Endodermal cell (in vitro differentiated cells): ENCODE measurements around the gene MOCS1. TPM values are rescaled to one million over a fixed set of nuclear protein-coding genes. Genes with fewer than 3 reads are reported as not detected.

Experiments
- DNase-seq: peaks from one replicate; pipeline ENCODE4 v3.0.0-alpha.2; 2017
- H3K27ac ChIP-seq: 2 replicates; pipeline ENCODE4 v1.5.1; 2013; ENCODE audit warnings: mild to moderate bottlenecking, low read depth, low read length, moderate library complexity
- H3K27me3 ChIP-seq: 2 replicates; pipeline ENCODE4 v1.6.1; 2013; ENCODE audit warnings: mild to moderate bottlenecking, low read length, moderate library complexity; ENCODE audit not compliant: insufficient read depth, control insufficient read depth, poor library complexity, severe bottlenecking
- H3K36me3 ChIP-seq: 2 replicates; pipeline ENCODE4 v1.7.0; 2013; ENCODE audit warnings: mild to moderate bottlenecking, low read length, moderate library complexity; ENCODE audit not compliant: control insufficient read depth, insufficient read depth
- H3K4me1 ChIP-seq: one replicate; pipeline ENCODE4 v1.7.0; 2013; ENCODE audit warnings: low read length; ENCODE audit not compliant: control insufficient read depth, insufficient read depth
- H3K4me3 ChIP-seq: 2 replicates; pipeline ENCODE4 v1.5.1; 2013; ENCODE audit warnings: mild to moderate bottlenecking, low read length, moderate library complexity
- H3K9ac ChIP-seq: 2 replicates; pipeline ENCODE4 v1.6.1; 2013; ENCODE audit warnings: mild to moderate bottlenecking, low read length, moderate library complexity; ENCODE audit not compliant: poor library complexity, severe bottlenecking; ENCODE audit errors: extremely low read depth
- H3K9me3 ChIP-seq: 2 replicates; pipeline ENCODE4 v1.6.1; 2013; ENCODE audit warnings: mild to moderate bottlenecking, low read length, moderate library complexity; ENCODE audit not compliant: control insufficient read depth
- H3K27ac Mint-ChIP-seq: 2 replicates; pipeline ENCODE4 v1.8.0; 2020; ENCODE audit warnings: mixed read lengths
- H3K27me3 Mint-ChIP-seq: 2 replicates; pipeline ENCODE4 v1.8.0; 2021; ENCODE audit warnings: mild to moderate bottlenecking, mixed read lengths; ENCODE audit not compliant: insufficient read depth
- H3K36me3 Mint-ChIP-seq: 2 replicates; pipeline ENCODE4 v1.8.0; 2020; ENCODE audit warnings: low read depth, mixed read lengths
- H3K4me1 Mint-ChIP-seq: 2 replicates; pipeline ENCODE4 v1.8.0; 2020; ENCODE audit warnings: mixed read lengths
- H3K4me3 Mint-ChIP-seq: 2 replicates; pipeline ENCODE4 v1.8.0; 2020; ENCODE audit warnings: mild to moderate bottlenecking, moderate library complexity, mixed read lengths
- H3K9me3 Mint-ChIP-seq: 2 replicates; pipeline ENCODE4 v1.8.0; 2020; ENCODE audit warnings: mild to moderate bottlenecking, mixed read lengths
- CTCF ChIP-seq: fragments of 200-600 bp; sonication (generic); conservative IDR thresholded peaks from 2 replicates; pipeline ENCODE4 v1.5.0; 2021; ENCODE audit warnings: antibody characterized with exemption, mild to moderate bottlenecking
- WGBS, 2 experiments: methylation state at CpG; one replicate each; pipeline versions ENCODE4 v1.1.5 to v1.1.7; 2013; ENCODE audit warnings: missing lambda C conversion rate in 2 of 2, mixed read lengths in 1 of 2; ENCODE audit not compliant: insufficient coverage in 1 of 2, insufficient read length in 1 of 2; 5-methylcytosine and 5-hydroxymethylcytosine counted together
- total RNA-seq, 2 donors: library from RNA; stranded (reverse); fragmentation: NEBNext Ultra II Directional in 1 of 2; extraction: Animal tissue kit (Norgen Biotek cat#: 25700) in 1 of 2; gene quantifications; 2 replicates in 1 of 2; 3 replicates in 1 of 2; pipeline ENCODE4 v1.2.1, GENCODE V29; 2021

MOCS1 gene
- total RNA-seq, 2 donors from 2014 or later: 8.7 to 11.3 TPM

GRCh38 chr6:39931607-39932006 is 2.7 kb downstream of the MOCS1 start:
- H3K4me3 ChIP-seq: no peak overlapping the region
- Mint-ChIP-seq H3K36me3 (peaks cover 7% of the 10 kb centered on the region), H3K9me3 (no peaks in the 10 kb centered on the region), H3K4me1 (peaks cover 18% of the 10 kb centered on the region), H3K4me3 (no peak overlapping the region), H3K27me3 (peaks cover 9% of the 10 kb centered on the region), H3K27ac (no peak overlapping the region)
- H3K4me1 ChIP-seq: no peaks in the 10 kb centered on the region
- no peak for DNase-seq
- H3K27me3 ChIP-seq: peaks cover 17% of the 10 kb centered on the region
- no peak overlapping the region for H3K9ac ChIP-seq
- H3K27ac ChIP-seq: no peak overlapping the region
- TF ChIP-seq CTCF: no peak
- no peaks in the 10 kb centered on the region for H3K36me3 ChIP-seq
- no peaks in the 10 kb centered on the region for H3K9me3 ChIP-seq
- 88 to 100% methylated on average over 1 of the region's 1 CpG for WGBS, 2 experiments

GRCh38 chr6:39930540-39930939 is 3.7 kb downstream of the MOCS1 start:
- DNase-seq: no peak
- H3K27me3 ChIP-seq: peaks cover 8% of the 10 kb centered on the region
- H3K4me3 ChIP-seq: no peak overlapping the region
- peaks cover 18% of the 10 kb centered on the region for H3K4me1 Mint-ChIP-seq
- no peak overlapping the region for H3K4me3 Mint-ChIP-seq
- H3K9ac ChIP-seq: no peak overlapping the region
- peaks cover 9% of the 10 kb centered on the region for H3K27me3 Mint-ChIP-seq
- no peaks in the 10 kb centered on the region for H3K36me3 ChIP-seq
- H3K9me3 Mint-ChIP-seq: peaks cover 4% of the 10 kb centered on the region
- no peak overlapping the region for H3K27ac ChIP-seq
- H3K4me1 ChIP-seq: no peaks in the 10 kb centered on the region
- WGBS, 2 experiments: 94 to 100% methylated on average over 4 of the region's 4 CpGs
- no peak for TF ChIP-seq CTCF
- no peaks in the 10 kb centered on the region for H3K9me3 ChIP-seq
- peaks cover 16% of the 10 kb centered on the region for H3K36me3 Mint-ChIP-seq
- no peak overlapping the region for H3K27ac Mint-ChIP-seq

- WGBS, 2 experiments: 94% methylated on average over 8 to 11 of the region's 11 CpGs
Measured at GRCh38 chr6:39929733-39930461, 4.4 kb downstream of the MOCS1 start.

More at GRCh38 chr6:39929733-39930461, 4.4 kb downstream of the MOCS1 start:
- Histone ChIP-seq H3K27ac (no peak overlapping the region), H3K36me3 (no peaks in the 10 kb centered on the region), H3K4me3 (no peak overlapping the region), H3K9me3 (no peaks in the 10 kb centered on the region), H3K9ac (no peak overlapping the region), H3K27me3 (peaks cover 1% of the 10 kb centered on the region), H3K4me1 (no peaks in the 10 kb centered on the region)
- Mint-ChIP-seq H3K9me3 (peaks cover 4% of the 10 kb centered on the region), H3K4me1 (peaks cover 18% of the 10 kb centered on the region), H3K27me3 (peaks cover 6% of the 10 kb centered on the region), H3K27ac (no peak overlapping the region), H3K36me3 (peaks cover 23% of the 10 kb centered on the region), H3K4me3 (no peak overlapping the region)
- no peak for DNase-seq
- TF ChIP-seq CTCF: no peak
